ENCODE data around the gene MAP3K7. TPM values are rescaled to one million over a fixed set of nuclear protein-coding genes. Genes with fewer than 3 reads are reported as not detected.

Gene MAP3K7
- total and polyA plus RNA-seq, 4 donors, result 5.5 to 17.2 (median 11.5) TPM

- Histone ChIP-seq H3K4me3 (ENCODE audit: low read depth in 1 of 3, low read length in 3 of 3) (no peak overlapping the region), H3K9me3 (ENCODE audit: control insufficient read depth in 4 of 4, low read length in 3 of 4) (no peaks in the 10 kb centered on the region), H3K4me1 (ENCODE audit: control insufficient read depth in 4 of 4, insufficient read depth in 4 of 4, low read length in 3 of 4) (no peaks in the 10 kb centered on the region), H3K27me3 (ENCODE audit: control insufficient read depth in 4 of 4, insufficient read depth in 4 of 4, low read length in 3 of 4) (no peaks in the 10 kb centered on the region), H3K36me3 (ENCODE audit: control insufficient read depth in 4 of 4, insufficient read depth in 3 of 4, low read depth in 1 of 4, low read length in 3 of 4) (no peaks in the 10 kb centered on the region), H3K9ac (ENCODE audit: low read depth in 1 of 2, low read length in 2 of 2) (no peak overlapping the region), H3K27ac (ENCODE audit: low read depth in 1 of 2, low read length in 2 of 2) (no peak overlapping the region)
- no peak for TF ChIP-seq RXRA (IDR thresholded peaks at IDR 0.05)
- TF ChIP-seq RAD21 (IDR thresholded peaks at IDR 0.05), result no peak
- TF ChIP-seq REST (IDR thresholded peaks at IDR 0.05), result no peak
- TF ChIP-seq FOXA2 (IDR thresholded peaks at IDR 0.05), result no peak
- no peak for TF ChIP-seq FOXA1 (IDR thresholded peaks at IDR 0.05)
- TF ChIP-seq TAF1 (conservative IDR thresholded peaks at IDR 0.05), result no peak
- no peak for TF ChIP-seq EGR1 (IDR thresholded peaks at IDR 0.05; ENCODE audit: low read depth in 2 of 2)
- TF ChIP-seq HNF4G (IDR thresholded peaks at IDR 0.05), result no peak
- no peak for DNase-seq (ENCODE audit: low spot score)
- WGBS, result 79% methylated on average over 7 of the region's 7 CpGs
Measured at GRCh38 chr6:90464507-90464906, 122.4 kb downstream of the MAP3K7 start.

- no peak overlapping the region for H3K4me3 ChIP-seq (ENCODE audit: low read depth in 1 of 3, low read length in 3 of 3)
- H3K4me1 ChIP-seq (ENCODE audit: control insufficient read depth in 4 of 4, insufficient read depth in 4 of 4, low read length in 3 of 4), result no peaks in the 10 kb centered on the region
- H3K36me3 ChIP-seq (ENCODE audit: control insufficient read depth in 4 of 4, insufficient read depth in 3 of 4, low read depth in 1 of 4, low read length in 3 of 4), result no peaks in the 10 kb centered on the region
- no peak overlapping the region for H3K27ac ChIP-seq (ENCODE audit: low read depth in 1 of 2, low read length in 2 of 2)
- DNase-seq (ENCODE audit: low spot score), result no peak
- H3K27me3 ChIP-seq (ENCODE audit: control insufficient read depth in 4 of 4, insufficient read depth in 4 of 4, low read length in 3 of 4), result no peaks in the 10 kb centered on the region
- TF ChIP-seq JUND (IDR thresholded peaks at IDR 0.05), result no peak
- no peak for TF ChIP-seq ATF3 (IDR thresholded peaks at IDR 0.05)
- no peak for TF ChIP-seq MAX (IDR thresholded peaks at IDR 0.05)
- no peak for TF ChIP-seq GABPA (IDR thresholded peaks at IDR 0.05 in 1 of 2, conservative IDR thresholded peaks at IDR 0.05 in 1 of 2)
- no peak for TF ChIP-seq CTCF (IDR thresholded peaks at IDR 0.05; ENCODE audit: low read depth, low read length, missing input control)
- no peak for TF ChIP-seq HNF4G (IDR thresholded peaks at IDR 0.05)
- TF ChIP-seq FOXA2 (IDR thresholded peaks at IDR 0.05), result no peak
- TF ChIP-seq EGR1 (IDR thresholded peaks at IDR 0.05; ENCODE audit: low read depth in 2 of 2), result no peak
- TF ChIP-seq TAF1 (conservative IDR thresholded peaks at IDR 0.05), result no peak
- TF ChIP-seq FOXA1 (IDR thresholded peaks at IDR 0.05), result no peak
- no peak for TF ChIP-seq RXRA (IDR thresholded peaks at IDR 0.05)
- TF ChIP-seq SP1 (IDR thresholded peaks at IDR 0.05), result no peak
- no peak for TF ChIP-seq RAD21 (IDR thresholded peaks at IDR 0.05)
- TF ChIP-seq YY1 (IDR thresholded peaks at IDR 0.05), result no peak
- no peak for TF ChIP-seq NR2F2 (IDR thresholded peaks at IDR 0.05)
- TF ChIP-seq REST (IDR thresholded peaks at IDR 0.05), result no peak
- 90% methylated on average over 4 of the region's 4 CpGs for WGBS
- no peaks in the 10 kb centered on the region for H3K9me3 ChIP-seq (ENCODE audit: control insufficient read depth in 4 of 4, low read length in 3 of 4)
- no peak overlapping the region for H3K9ac ChIP-seq (ENCODE audit: low read depth in 1 of 2, low read length in 2 of 2)
Measured at GRCh38 chr6:90463874-90464273, 123.0 kb downstream of the MAP3K7 start.

Data from liver (tissue), 9 donors.